Activated CD4-positive, alpha-beta T cell treated with anti-CD3 and anti-CD28 coated beads, Interleukin-2, amount 50 U/mL, for 48 hours (primary cell): ENCODE data around the gene B4GALNT4.
"Not testable (repeated sequence)": the region's sequence is repeated elsewhere in the genome, so short reads cannot be mapped to it uniquely, and the experiment has no call there.

Source experiments
- DNase-seq, 2 experiments: peaks; one replicate each; pipeline ENCODE4 v3.0.0-alpha.2; 2020

Gene B4GALNT4

GRCh38 chr11:376531-377173 lies 7.4 kb downstream of the B4GALNT4 start:
- no peak for DNase-seq

DNA sequence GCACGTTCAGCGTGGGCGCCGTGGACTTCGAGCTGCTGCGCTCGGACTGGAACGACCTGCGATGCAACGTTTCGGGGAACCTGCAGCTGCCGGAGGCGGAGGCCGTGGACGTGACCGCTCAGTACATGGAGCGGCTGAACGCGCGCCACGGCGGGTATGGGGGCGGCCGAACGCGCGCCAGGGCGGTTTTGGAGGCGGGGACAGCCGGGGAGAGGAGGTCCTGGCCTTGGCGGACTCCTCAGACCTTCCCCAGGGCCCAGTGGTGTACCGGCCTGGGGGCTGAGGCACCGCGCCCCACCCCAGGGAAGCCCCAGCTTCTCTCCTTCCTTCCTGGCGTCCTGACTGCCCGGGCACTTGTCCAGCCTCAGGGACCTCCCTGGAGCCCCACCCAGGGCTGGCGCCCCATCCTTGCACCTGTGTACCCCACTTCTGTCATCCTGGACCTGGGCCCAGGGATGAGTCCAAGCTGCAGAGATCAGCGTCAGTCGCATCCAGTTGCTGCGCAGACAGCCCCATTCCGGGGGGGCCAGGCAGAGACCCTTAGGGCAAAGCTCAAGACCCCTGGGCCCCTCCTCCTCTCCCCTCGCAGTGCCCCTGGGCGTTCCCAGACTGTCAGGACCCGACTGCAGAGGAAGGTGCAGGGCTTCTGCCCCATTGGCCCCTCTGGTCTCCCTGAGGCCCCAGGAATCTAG lies 8.0 kb downstream of the B4GALNT4 start:
- DNase-seq = no peak

- DNase-seq = no peak
These were observed 8.7 kb downstream of the B4GALNT4 start for GRCh38 chr11:377883-378500.

DNA sequence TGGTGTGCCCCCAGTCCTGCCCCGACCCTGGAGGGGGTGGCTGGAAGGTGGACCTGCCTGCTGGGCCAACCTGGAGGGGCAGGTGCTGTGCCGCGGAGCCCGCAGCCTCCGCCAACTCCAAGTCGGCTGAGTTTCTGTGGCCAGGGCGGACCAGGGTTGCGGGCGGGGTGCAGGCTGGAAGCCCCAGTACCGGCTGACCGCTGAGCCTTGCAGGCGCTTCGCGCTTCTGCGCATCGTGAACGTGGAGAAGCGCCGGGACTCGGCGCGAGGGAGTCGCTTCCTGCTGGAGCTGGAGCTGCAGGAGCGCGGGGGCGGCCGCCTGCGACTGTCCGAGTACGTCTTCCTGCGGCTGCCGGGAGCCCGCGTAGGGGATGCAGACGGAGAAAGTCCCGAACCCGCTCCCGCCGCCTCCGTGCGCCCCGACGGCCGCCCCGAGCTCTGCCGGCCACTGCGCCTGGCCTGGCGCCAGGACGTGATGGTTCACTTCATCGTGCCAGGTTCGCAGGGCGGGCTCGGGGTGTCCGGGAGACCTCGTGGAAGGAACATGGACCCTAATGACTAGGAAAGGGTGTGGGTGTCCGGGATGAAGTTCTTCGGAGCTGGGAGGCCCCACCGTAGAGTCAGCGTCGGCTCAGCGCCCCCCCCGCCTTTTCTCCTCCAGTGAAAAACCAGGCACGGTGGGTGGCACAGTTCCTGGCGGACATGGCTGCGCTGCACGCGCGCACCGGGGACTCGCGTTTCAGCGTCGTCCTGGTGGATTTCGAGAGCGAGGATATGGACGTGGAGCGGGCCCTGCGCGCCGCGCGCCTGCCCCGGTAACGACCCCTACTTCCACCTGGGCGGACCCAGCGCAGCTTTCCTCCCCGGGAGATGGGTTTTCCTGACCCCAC lies 10.2 kb downstream of the B4GALNT4 start:
- DNase-seq = no peak

DNA sequence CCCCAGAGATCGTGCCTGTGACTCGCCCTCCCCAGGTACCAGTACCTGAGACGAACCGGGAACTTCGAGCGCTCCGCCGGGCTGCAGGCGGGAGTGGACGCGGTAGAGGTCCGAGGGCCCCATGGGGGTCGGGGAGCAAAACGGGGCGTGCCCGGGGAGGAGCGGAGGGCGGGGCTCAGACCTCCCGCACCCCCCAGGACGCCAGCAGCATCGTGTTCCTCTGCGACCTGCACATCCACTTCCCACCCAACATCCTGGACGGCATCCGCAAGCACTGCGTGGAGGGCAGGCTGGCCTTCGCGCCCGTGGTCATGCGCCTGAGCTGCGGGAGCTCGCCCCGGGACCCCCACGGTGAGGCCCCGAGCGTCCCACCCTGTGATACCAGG lies 10.8 kb downstream of the B4GALNT4 start:
- no peak for DNase-seq

GRCh38 chr11:380491-380890 lies 11.2 kb downstream of the B4GALNT4 start:
- no peak for DNase-seq

GRCh38 chr11:380996-381395 lies 11.7 kb downstream of the B4GALNT4 start:
- DNase-seq = no peak

DNA sequence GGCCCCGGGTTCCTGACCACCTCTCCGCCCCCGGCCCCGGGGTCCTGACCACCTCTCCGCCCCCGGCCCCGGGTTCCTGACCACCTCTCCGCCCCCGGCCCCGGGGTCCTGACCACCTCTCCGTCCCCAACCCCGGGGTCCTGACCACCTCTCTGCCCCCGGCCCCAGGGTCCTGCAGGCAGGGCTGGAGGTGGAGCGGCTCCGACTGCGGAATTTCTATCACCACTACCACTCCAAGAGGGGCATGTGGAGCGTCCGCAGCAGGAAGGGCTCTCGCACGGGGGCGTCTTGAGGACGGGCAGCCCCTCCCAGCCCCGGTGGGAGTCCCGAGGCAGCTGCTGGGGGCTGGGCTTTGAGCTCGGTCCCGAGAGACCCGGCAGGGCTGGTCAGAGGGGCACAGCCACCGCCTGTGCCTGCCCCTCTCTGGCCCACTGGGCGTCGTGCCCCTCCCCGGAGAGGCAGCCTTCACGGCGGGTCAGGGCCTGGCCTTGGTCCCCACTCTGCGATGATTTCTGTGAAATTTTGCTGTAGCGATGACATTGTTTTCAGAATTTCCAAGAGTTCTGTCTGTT lies 12.3 kb downstream of the B4GALNT4 start:
- DNase-seq = no peak

DNA sequence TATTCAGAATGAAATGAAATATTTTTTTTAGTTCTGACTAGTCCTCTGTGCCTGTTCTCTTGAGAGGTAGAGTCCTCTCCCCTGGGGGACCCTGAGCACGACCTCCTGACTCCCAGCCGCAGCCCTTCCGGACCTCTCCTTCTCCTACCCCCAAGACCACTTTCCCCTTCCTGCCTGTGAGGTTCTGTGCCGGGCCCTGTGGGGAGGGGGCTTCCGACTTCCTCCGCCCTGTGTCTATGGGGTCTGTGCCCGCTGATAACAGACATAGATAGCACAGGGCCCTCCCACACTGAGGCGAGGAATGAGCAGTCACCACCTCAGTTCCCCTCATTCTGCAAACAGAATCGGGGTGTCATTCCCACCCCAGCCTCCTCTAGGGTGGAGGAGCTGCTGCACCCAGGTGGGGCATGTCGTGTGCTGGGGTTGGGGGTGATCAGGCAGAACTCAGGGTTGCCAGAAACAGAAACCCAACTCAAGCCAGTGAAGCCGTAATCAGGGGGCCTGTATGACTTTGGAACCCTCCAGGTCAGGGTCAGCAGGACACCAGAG lies 12.9 kb downstream of the B4GALNT4 start:
- no peak for DNase-seq

- DNase-seq = no peak
These were observed 14.1 kb downstream of the B4GALNT4 start for GRCh38 chr11:383431-383830.

DNA sequence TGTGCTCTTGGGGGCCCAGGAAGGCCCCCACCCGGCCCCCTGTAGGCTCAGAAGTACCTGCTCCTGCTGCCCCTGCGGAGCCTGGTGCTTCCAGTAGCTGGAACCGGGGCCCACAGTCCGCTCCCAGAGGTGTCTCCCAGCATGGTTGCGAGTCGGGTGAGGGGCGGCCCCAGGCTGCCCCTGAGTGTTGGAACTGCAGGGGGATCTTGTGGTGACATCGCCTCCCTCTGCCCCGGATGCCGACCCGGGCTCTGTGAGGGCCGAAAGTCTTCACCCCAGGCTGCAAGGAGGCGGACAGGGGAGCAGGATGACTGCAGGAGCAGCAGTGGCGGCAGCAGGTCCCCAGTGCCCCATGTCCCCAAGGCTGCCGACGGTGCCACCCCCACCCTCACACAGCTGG lies 15.2 kb downstream of the B4GALNT4 start:
- no peak for DNase-seq

- no peak for DNase-seq
These were observed 16.5 kb downstream of the B4GALNT4 start for GRCh38 chr11:385594-386351.

GRCh38 chr11:386483-386882 lies 17.2 kb downstream of the B4GALNT4 start:
- DNase-seq = no peak

GRCh38 chr11:387193-387793 lies 18.0 kb downstream of the B4GALNT4 start:
- DNase-seq = no peak

DNA sequence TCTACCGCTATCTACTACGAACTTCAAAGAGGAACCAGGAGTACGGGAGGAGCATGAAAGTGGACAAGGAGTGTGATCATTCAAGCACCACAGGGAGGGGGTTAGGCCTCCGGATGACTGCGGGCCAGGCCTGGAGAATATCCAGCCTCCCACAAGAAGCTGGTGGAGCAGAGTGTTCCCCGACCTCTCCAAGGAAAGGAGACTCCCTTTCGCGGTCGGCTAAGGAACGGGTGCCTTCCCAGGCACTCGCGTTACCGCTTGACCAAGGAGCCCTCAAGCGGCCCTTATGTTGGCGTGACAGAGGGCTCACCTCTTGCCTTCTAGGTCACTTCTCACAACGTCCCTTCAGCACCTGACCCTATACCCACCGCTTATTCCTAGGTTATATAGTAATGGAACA lies 20.1 kb downstream of the B4GALNT4 start:
- DNase-seq = not testable (repeated sequence)

GRCh38 chr11:390175-390574 lies 20.9 kb downstream of the B4GALNT4 start:
- no peak for DNase-seq

GRCh38 chr11:391117-392017 lies 22.1 kb downstream of the B4GALNT4 start:
- no peak for DNase-seq

- DNase-seq = no peak
These were observed 22.9 kb downstream of the B4GALNT4 start for GRCh38 chr11:392102-392777.

DNA sequence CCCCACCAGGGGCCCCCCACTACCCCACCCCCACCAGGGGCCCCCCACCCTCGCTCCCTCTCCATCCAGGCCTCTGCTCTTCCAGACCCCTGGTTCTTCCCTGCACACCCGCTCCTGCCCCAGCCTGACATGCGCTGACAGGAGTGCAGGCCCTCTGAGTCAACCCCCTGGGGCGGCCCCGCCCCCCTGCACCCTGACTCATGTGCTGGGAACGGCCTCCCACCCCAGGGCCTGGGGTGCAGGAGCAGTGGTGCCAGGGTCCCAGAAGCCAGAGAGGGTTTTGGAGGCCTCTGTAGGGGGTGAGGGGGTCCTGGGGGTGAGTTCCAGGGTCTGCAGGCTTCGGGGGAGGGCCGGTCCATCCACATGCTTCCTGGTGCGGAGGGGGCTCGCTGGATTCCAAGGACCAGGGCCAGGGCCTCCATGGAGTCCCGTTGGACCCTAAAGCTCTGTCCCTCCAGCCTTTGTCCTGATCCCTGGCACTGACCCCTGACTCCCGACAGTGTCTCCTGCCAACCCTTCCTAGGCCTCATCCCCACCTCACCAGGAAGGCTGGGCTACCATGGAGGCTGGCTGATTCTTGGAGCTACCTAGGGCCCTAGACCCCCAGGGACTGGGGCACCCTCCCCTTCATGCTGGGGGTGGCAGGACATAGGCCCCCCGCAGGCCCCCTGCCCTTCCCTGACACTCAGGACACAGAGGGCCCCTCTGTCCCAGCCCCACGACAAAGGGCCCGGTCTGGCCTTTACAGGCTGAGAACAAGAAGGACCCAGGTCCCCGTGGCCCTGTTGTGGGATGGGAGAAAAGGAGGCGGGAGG lies 24.1 kb downstream of the B4GALNT4 start:
- DNase-seq = no peak
